ENCODE results near the gene ABHD5.

DNA sequence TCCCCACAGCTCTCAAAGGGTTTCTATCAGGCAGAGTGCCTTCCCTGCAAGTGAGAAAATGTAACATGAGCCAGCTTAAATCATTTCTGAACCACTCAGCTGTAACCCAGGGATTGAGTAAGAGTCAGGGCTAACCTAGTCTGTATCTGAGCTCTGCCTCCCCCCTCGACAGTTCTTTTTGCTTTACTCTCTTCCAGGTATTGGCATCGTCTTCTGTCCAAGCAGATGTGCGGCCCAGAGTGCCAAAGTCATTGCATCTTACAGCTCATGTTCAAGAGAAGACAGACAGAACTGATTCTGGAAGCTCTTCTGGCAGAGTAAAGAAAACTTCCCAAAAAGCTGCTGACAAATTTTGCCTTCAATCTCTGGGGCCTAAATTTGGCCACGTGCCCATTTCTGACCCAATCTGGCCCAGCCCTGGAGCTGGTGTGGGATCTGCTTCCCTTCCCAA is 74.8 kb downstream of the ABHD5 start:
- TF ChIP-seq, protein P1, sequence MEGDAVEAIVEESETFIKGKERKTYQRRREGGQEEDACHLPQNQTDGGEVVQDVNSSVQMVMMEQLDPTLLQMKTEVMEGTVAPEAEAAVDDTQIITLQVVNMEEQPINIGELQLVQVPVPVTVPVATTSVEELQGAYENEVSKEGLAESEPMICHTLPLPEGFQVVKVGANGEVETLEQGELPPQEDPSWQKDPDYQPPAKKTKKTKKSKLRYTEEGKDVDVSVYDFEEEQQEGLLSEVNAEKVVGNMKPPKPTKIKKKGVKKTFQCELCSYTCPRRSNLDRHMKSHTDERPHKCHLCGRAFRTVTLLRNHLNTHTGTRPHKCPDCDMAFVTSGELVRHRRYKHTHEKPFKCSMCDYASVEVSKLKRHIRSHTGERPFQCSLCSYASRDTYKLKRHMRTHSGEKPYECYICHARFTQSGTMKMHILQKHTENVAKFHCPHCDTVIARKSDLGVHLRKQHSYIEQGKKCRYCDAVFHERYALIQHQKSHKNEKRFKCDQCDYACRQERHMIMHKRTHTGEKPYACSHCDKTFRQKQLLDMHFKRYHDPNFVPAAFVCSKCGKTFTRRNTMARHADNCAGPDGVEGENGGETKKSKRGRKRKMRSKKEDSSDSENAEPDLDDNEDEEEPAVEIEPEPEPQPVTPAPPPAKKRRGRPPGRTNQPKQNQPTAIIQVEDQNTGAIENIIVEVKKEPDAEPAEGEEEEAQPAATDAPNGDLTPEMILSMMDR (IDR thresholded peaks at IDR 0.05): no peak
- no peak for TF ChIP-seq POLR2A (IDR thresholded peaks at IDR 0.05)

Data from uterus (tissue), 2 donors.